ENCODE results near the gene SERPIND1.
"Not testable (repeated sequence)": the region's sequence is repeated elsewhere in the genome, so short reads cannot be mapped to it uniquely, and the experiment has no call there.

SERPIND1 gene

DNA sequence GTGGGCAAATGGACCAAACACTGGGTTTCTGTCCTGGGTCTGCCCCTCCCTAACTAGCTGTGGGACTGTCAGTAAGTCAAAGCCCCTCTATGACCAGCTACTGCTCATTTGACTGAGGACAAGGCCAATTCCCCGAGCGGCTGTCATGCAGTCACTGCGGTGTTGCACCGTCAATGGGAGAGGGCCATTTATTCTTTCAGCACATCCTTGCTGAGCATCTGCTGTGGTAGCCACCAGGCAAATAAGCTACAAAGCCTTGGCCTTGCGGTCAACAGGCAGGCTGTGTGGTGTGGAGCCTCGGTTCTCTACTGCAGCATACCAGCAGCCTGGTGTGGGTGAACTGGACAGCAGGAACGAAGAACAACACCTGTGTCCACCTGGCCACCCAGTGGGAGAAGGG is 25.8 kb upstream of the SERPIND1 start:
- no peak for DNase-seq

DNA sequence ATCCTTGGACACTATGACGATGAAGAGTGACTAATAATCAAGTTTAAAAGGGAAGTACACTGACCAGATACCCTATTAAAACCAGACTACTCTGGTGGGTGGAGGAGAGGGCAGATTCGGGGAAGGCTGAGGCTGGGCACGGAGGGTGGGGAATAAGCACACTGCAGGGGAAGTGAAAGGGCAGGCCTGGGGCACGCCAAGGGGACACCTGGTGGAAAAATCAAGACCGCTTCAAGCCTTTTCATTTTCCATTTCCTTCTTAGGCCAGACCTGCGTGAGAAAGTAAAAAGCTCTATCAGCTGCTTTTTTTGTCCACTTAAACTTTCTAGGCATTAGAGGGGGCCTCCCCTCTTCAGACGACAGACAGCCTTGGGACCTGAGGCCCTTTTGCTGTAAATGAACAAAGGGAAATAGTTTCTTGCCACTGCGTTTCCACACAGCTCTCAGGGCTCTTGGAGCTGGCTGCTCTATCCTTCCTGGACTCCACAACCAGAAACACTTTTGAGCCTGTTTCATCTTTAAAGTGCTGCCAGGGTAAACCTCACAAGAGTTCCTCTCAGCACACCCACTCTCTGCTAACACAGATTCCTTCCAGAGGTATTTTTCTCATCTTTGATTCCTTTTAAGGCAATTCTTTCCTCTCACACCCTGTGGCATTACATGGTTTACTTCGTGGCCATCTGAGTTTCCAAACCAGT is 25.0 kb upstream of the SERPIND1 start:
- no peak for DNase-seq

DNA sequence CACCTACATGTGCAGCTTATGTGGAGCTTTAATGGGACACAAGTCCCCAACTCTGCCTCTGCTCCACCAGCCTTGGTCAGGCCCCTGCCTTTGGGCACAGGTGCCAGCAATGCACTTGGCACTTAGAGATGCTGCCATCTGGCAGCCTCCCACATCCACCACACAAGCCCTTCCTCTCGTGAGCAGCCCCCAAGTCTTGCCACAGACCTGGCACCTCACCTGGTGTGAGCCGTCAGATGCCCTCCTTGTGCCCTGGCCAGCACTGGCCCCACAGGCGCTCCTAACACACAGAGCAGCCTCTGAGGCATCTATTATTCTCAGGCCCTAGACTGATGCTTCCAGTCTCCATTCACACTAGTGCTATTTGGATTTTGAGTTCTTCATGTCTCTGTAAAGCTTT is 24.5 kb upstream of the SERPIND1 start:
- no peak for DNase-seq

DNA sequence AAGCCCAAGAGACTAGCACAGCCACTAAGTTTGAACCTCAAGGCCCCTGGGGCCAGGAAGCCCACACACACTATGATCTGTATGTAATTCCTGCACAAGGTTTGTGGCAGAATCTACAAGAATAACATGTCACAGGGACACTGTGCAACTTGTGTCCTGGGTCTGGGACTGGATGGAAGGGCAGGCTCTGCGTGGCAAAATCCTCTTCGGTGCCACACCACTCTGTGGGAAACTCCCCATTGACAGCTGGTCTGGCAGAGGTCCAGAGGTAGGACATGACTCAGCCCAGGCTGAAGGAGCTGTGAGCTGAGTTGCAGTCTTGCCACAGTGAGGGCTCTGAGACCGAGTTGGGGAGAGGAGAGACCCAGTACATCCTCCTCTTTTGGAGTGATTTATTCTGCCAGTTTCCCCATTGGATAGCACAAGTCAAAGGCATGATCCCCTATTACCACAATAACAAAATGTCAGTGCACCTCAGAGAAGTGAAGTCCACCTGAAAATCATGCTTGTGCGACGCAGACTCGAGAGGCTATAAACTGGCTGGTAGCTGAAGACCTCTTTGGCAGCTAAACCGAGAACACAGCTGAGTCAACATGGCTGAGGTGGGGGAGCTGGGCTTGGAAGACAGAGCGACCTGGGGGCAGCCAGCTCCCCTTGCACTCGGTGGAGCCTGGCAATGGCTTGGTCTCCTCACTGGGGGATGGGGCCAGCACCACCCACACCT is 23.3 kb upstream of the SERPIND1 start:
- peak in 1 of 2 experiments; percentile 18 for DNase-seq

DNA sequence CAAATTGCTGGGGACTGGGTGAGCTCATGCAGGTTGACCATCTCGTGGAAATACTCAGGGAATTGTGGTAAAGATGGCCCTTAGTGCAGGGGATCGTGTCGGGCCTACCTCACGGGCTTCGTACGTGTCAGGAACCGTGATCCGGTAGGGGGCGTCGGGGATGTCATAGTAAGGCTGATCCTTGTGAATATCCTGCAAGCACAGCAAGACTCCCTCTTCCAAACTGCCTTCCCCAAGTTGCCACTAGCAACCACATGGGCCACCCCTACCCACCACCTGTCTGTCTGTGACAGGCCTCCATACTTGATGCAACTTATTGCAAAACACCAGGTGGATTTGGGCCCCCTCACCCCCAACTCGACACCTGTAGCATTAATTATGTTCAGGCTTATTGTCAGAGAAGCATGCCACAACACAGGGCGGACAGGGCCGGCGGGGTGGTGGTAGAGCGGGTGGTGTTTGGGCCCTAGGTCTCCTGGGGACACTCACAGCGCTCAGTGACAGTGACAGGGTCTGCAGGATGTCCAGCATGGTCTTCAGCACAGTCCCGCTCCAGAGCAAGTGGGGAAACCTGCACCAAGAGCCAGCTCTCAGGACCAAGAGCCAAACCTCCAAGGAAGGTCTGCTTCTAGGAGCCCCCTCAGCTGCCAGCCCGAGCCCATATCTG is 22.6 kb upstream of the SERPIND1 start:
- DNase-seq, result no peak

DNA sequence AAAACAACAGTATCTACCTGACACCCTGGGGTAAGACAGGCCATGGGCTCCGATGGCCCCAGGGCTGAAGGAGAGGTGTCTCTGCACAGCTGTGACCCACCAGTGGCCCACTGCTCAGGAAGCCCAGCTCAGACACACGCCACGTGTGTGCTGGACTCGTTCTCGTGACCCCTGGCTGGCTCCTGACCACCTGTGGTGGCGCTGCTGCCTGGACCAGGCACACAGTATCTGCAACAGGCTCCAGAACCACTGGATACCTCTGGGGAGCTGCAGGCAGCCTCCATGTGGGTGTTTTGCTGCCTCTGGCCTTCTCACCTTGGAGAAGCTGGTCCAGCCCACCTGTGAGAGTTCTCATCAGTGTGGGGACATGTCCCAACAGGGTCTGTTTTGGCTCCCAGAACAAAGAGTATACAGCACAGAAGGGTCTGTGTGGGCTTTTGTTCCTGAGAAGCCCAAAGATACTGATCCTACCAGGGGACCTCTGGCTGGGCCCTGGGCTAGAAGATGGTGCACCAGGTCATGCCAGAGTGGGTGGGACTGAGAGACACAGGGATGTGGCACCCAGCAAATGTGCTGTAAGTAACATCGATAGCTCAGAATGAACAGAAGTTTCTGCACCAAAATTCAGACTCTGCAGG is 21.7 kb upstream of the SERPIND1 start:
- DNase-seq, result no peak

DNA sequence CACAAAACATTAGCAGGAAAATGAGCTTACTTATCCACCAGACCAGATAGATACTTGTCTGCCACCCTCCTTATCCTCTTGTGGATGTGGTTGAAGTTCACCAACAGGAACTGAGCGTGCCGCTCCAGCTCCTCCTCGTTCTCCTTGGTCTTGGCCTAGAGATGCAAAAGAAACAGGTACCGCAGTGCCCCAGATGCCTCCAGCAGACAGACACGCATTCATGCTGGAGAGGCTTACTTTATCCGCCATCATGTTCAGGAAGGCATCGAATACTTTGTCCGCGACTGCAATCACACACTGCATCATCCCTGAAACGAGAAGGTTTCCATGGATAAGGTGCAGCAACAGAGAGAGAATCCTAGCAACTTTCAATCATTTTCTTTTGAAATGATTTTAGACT is 21.0 kb upstream of the SERPIND1 start:
- DNase-seq, result no peak

DNA sequence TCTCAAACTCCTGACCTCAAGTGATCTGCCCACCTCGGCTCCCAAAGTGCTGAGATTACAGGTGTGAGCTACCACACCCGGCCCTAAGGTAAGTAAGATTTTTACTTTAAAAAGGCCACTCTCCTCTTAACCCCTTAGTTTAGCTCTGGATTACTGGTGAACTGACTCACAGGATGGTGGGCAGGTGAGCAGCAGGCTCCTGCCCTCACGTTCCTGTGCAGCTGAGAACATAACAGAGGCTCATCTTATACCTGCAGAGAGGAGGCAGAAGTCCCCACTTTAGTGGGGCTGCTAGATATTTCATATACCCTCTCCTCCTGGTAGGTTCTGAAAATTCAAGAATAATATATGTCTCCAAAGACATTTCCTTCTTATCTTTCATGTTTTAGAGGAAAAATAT is 17.1 kb upstream of the SERPIND1 start:
- no peak for DNase-seq

DNA sequence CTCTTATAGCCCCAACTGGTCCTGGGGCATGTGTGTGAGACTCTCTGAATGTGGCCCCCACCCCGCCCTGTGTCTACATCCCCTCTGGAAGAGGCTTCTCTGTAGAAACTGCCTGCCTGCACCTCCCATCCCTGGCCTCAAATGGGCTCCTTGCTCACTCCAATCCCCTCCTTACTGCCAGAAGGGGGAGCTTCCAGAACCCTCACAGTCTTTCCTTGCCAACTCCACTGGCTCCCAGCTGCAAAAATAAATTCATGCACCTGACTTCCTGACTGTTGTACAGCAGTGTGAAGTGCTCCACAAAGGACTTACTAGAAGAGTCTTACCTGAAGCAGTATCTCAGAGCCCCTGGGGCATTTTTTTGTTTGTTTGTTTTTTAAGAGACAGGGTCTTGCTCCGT is 15.2 kb upstream of the SERPIND1 start:
- no peak for DNase-seq

DNA sequence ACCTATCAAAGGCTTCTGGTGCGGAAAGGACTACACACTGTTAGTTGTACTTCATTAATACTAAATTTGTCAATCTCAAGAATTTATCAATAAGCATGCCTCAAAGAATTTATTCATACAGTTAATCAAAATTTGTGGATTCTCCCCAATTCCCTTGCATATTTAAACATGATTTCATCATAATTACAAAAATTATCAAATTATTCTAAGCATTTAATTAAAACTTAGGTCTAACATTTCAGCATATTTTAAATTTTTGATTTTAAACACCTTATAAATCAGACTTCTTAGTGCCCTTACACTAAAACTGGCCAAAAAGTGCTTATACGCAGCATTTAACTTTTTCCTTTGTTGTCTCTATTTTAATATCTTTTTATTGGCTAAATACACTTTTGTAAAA is 13.8 kb upstream of the SERPIND1 start:
- no peak for DNase-seq

DNA sequence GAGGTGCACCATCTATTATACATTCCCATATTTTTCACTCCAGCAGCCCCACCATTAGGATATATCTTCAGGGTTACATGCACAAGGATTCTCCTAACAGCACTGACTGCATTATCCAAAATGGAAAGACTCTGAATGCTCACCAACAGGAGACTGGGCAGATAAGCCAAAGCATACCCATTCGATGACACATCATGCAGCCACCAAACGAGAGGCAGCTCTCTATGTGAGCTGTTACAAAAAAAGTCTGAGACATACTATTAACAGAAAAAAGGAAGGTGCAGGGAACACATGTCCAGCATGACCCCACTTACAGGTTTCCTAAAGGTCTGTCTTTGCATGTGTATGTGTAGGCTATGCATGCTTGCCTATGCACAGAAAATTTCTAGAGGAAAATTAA is 12.4 kb upstream of the SERPIND1 start:
- no peak for DNase-seq

DNA sequence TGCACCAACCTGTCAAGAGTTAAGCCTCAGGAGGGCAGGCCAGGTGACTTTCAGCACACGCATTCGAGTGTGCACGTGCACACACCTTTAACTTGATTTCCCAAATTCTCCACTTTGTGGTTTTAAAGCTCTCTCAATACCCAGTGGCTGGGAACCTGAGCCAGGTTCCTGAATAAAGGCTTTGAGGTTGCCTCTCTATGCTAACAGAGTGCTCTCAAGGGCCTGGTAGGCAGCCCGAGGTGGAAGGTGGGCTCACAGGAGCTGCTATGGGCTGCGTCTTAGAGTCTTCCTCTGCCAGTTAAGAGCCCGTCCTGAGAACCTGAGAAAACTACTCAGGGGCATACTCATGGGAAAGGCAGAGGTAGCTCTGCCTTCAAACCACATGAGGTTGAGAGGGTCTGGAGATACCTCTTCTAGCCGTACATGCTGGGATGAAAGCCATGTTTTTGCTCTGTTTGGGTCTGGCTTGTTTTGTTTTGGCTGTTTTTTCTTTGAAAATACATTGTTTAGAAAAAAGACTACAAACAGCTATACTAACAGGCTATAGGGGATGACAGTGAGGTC is 11.6 kb upstream of the SERPIND1 start:
- DNase-seq, result no peak

DNA sequence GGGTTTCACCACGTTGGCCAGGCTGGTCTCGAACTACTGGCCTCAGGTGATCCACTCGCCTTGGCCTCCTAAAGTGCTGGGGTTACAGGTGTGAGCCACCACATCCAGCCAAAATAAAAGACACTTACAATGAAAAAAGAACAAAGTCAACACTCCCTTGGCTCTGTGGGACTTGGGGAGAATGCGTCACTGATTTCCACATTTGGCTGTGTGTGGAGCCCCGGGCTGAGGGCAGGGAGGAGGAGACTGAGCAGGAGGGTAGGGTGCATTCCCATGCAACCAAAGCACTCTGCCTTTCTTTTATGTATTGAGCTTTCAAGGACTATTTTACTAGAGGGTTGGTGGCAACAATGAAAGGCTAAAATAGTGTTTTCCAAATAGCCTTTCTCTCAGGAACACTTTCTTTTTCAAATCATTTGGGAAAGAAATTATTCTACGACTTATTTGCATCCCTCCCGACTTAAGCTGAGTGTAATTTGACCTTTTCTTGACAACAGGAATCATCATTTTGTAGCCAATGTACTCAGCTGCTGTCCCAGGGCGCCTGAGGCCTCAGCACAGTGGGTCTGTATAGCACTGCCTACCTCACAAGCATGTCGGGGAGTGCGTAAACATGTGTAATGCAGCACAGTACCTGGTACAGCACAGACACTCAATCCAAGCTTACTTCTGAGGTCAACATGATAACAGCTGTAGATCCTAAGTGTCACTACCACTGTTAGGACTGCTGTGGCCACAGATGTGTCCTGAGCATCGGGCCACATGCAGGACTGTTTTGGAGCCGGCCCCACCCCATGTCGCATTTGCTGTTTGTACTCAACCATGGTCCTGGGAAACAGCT is 10.1 kb upstream of the SERPIND1 start:
- DNase-seq, result no peak

DNA sequence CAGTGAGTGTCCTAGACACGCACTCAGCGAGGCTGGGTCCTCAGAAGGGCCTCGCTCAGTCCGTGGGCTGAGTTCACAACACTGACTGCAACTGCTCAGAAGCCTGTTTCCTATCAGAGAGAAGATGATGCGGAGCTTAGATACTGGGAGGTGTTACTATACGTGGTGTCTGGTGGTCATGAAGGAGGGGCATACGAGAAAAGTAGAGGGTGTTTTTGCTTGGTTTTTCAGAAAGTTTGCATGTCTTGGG is 9.5 kb upstream of the SERPIND1 start:
- DNase-seq, result no peak

DNA sequence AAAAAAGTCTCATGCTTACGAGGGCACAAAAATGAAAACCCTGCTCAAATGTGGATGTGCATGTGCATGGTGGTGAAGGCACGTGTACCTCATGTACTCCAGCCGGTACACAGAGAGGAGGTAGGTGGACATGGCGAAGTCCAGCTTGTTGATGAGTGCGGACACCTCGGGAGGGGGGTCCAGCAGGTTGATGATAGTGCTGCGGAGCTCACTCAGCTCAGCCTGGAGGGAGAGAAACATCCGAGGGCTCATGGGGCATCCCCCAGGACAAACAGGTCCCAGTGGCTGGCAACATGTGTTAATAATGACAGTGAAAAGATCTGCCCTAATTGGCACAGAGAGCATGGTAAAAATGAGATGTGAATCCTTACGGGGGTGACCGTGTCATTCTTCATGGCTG is 9.2 kb upstream of the SERPIND1 start:
- no peak for DNase-seq

DNA sequence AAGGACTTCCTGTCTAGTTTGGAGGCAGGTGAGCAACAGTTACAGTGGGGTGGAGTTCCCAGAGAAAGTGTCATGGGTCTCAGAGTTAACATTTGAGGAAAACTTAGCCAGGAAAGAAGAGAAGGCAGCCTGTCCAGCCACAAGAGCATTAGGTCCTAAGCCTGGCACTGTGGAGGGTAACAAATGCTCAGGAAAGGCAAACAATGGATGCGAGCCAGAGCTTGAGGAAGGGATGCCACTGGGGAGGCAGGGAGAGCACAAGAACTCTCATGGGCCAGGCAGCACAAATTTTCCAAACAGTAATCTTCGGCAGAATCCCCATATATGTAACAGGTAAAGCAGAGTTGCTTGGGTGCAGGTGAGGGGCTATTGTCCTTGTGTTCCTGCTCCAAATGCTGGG is 8.0 kb upstream of the SERPIND1 start:
- no peak for DNase-seq

DNA sequence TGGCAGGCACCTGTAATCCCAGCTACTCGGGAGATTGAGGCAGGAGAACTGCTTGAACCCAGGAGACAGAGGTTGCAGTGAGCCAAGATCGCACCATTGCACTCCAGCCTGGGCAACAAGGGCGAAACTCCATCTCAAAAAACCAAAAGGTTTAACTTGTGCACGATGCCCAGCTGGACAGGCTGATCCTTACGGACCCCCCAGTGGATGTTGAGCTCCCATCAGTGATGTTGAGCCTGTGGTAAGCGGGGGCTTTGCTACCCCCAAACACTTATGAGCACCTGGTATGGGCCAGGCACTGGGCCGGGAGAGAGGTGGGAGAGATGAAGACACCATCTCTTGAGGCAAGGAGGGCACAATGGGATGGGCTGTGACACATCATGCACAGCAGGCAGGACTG is 7.4 kb upstream of the SERPIND1 start:
- no peak for DNase-seq

DNA sequence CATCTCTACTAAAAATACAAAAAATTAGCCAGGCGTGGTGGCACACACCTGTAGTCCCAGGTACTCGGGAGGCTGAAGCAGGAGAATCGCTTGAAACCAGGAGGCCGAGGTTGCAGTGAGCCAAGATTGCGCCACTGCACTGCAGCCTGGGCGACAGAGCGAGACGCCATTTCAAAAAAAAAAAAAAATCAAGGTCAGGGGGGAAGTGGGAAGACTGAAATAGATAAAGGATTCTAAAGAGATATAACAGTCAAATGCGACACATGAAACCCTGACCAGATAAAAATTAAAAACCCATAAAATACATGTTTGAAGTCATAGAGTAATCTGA is 4.5 kb upstream of the SERPIND1 start:
- DNase-seq, result not testable (repeated sequence)

DNA sequence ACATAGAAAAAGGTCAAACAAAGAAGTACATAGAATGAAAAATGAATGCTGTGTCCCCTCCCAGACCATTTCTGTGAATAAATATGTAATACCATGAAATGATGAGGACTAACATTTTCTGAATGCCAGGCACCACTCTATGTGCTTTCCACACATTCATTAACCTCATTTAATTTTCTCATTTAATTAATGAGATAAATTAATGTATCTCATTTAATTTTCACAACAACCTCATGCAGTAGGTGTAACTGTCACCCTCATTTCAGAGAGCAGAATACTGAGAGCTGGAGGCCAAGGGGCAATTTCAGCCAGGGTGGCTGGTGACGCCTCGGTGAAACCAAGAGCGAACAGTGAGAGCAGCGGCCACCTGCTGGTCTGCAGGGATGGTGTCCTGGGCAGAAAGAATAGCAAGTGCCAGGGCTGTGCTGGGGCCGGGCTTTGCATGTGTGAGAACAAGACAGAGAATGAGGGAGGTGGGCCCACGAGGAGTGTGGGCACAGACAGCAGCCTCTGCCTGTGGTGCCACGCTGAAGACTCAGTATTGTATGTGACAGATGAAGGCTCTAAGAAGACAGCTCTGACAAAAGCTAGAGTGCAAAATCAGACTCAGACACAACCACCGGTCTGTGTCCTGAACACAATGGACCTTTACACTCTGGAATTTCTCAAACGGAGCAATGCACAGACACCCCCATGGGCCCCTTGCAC is 1.8 kb upstream of the SERPIND1 start:
- DNase-seq, result no peak

DNA sequence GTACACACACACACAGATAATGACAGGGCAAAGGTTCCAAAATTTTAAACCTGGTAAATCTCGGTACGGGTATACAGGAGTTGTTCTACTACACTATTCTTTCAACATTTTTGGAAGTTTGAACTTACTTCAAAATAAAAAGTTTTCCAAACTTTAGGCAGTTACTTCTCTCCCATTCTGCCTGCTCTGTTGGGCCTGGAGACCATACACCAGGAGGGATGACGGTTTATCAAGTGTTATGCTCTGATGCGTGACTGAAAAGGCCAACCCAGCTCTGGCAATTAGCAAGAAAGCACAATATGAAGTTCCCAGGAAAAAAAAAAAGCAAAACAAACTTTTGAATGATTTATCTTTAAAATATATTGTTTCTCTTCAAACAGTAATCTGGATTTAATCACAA is 969 bp downstream of the SERPIND1 start:
- DNase-seq, result no peak

DNA sequence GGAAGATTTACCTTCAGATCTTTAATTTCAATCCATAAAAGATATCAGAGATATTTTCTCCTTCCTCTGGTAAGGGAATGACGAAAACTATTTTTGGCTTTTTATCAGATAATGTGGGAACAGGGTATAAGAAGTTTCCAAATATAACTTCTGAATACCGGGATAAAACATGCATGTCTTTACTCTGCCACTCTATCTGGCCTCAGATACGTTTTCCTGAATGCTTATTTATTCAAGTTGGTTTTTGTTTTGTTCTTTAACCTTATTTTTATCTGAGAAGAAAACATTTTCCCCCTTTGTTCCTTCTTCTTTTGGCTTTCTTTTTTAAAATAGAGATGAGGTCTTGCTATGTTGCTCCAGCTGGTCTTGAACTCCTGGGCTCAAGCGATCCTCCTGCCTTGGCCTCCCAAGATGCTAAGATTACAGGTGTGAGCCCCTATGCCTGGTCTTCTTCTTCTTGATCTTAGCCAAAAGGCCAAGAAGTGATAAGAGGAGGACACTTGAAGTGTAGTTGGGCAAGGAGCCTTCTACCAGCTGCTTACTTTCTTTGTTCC is 1.5 kb downstream of the SERPIND1 start:
- no peak for DNase-seq
